Thoracic aorta (tissue), 2 donors: Measurements from ENCODE around the gene DDX19B. TPM values are rescaled to one million over a fixed set of nuclear protein-coding genes. Genes with fewer than 3 reads are reported as not detected.
"Not testable (repeated sequence)": the region's sequence is repeated elsewhere in the genome, so short reads cannot be mapped to it uniquely, and the experiment has no call there.

ENCODE experiments used
- ATAC-seq: fragments of 150-250 bp; one replicate; pipeline ENCODE4 v1.8.0; 2017; ENCODE audit warnings: low read depth; ENCODE audit not compliant: insufficient number of reproducible peaks, low FRiP score
- DNase-seq: peaks from one replicate; pipeline ENCODE4 v3.0.0-alpha.2; 2020; ENCODE audit warnings: low spot score
- H3K27ac ChIP-seq, 2 donors: fragments of 200-600 bp; sonication (generic); 1 replicate in 1 of 2; 2 replicates in 1 of 2; pipeline ENCODE4 v1.5.1; 2016; ENCODE audit warnings: mild to moderate bottlenecking in 2 of 2, moderate library complexity in 2 of 2
- H3K27me3 ChIP-seq: fragments of 200-600 bp; sonication (generic); replicated peaks from 2 replicates; pipeline ENCODE4 v1.6.0; 2016; ENCODE audit warnings: mild to moderate bottlenecking; ENCODE audit not compliant: insufficient read depth
- H3K36me3 ChIP-seq: fragments of 200-600 bp; sonication (generic); one replicate; pipeline ENCODE4 v1.5.1; 2016
- H3K4me1 ChIP-seq, 2 donors: fragments of 200-600 bp; sonication (generic); 1 replicate in 1 of 2; 2 replicates in 1 of 2; pipeline versions ENCODE4 v1.5.1 to v1.6.0; 2016; ENCODE audit warnings: low read depth in 2 of 2, mild to moderate bottlenecking in 1 of 2; ENCODE audit not compliant: control insufficient read depth in 1 of 2
- H3K4me3 ChIP-seq: fragments of 200-600 bp; sonication (generic); 2 replicates; pipeline ENCODE4 v1.5.1; 2016; ENCODE audit warnings: mild to moderate bottlenecking
- H3K9me3 ChIP-seq: fragments of 200-600 bp; sonication (generic); 2 replicates; pipeline ENCODE4 v1.5.1; 2016
- CTCF ChIP-seq: fragments of 200-600 bp; sonication (generic); IDR thresholded peaks from one replicate; pipeline ENCODE4 v1.5.1; 2019; ENCODE audit warnings: antibody characterized with exemption
- total RNA-seq, 2 donors: library from RNA; depleted of rRNA; stranded (reverse); fragments of >200 nt; gene quantifications; one replicate each; pipeline versions ENCODE4 v1.1.0 to v1.2.3, GENCODE V29; 2016

The DDX19B gene
- total RNA-seq, 2 donors from 2014 or later, result 20.7 to 20.8 TPM

DNA sequence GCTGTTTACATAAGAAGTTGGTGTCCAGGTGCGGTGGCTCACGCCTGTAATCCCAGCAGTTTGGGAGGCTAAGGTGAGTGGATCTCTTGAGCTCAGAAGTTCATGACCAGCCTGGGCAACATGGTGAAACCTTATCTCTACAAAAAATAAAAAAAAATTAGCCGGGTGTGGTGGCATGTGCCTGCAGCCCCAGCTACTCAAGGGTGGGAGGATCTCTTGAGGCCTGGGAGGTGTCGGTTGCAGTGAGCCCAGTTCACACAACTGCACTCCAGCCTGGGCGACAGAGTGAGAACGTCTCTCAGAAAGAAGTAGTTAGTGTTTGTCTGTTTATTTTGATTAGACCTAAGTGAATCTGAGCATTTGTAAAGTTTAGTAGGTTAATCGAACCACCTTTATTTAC is 60.6 kb downstream of the DDX19B start:
- Histone ChIP-seq H3K36me3 (peaks cover 79% of the 10 kb centered on the region), H3K4me1 (no peaks in the 10 kb centered on the region), H3K4me3 (no peak overlapping the region), H3K9me3 (no peaks in the 10 kb centered on the region), H3K27ac (no peak overlapping the region), H3K27me3 (no peaks in the 10 kb centered on the region)
- no peak for DNase-seq
- no peak for ATAC-seq
- no peak for TF ChIP-seq CTCF

DNA sequence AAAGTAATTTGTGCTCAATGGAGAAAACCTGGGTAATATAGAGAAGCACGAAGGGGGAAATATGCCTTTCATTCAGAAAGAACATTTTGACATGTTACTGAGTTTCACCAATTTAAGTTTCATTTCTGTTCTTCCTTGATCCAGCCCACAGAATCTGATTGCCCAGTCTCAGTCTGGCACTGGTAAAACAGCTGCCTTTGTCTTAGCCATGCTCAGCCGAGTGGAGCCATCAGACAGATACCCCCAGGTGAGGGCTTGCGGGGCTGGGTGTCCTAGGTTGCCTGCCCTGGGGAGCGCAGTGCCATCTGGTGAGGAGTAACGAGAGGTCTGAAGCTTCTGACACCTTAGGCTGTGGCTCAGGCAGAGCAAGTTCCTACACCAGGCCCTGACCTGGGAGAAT is 65.4 kb downstream of the DDX19B start:
- Histone ChIP-seq H3K4me3 (no peak overlapping the region), H3K4me1 (no peaks in the 10 kb centered on the region), H3K27ac (no peak overlapping the region), H3K9me3 (no peaks in the 10 kb centered on the region), H3K27me3 (no peaks in the 10 kb centered on the region), H3K36me3 (peaks cover 80% of the 10 kb centered on the region)
- no peak for ATAC-seq
- no peak for TF ChIP-seq CTCF
- DNase-seq, result no peak

- Histone ChIP-seq H3K4me1 (peaks cover 0 to 12% of the 10 kb centered on the region in 2 donors), H3K36me3 (peaks cover 54% of the 10 kb centered on the region)
- peak; percentile 52 for TF ChIP-seq CTCF
- not testable (repeated sequence) for H3K9me3 ChIP-seq, DNase-seq, H3K4me3 ChIP-seq, H3K27ac ChIP-seq, ATAC-seq, H3K27me3 ChIP-seq
Observed at GRCh38 chr16:70370145-70370544, 71.2 kb downstream of the DDX19B start.

DNA sequence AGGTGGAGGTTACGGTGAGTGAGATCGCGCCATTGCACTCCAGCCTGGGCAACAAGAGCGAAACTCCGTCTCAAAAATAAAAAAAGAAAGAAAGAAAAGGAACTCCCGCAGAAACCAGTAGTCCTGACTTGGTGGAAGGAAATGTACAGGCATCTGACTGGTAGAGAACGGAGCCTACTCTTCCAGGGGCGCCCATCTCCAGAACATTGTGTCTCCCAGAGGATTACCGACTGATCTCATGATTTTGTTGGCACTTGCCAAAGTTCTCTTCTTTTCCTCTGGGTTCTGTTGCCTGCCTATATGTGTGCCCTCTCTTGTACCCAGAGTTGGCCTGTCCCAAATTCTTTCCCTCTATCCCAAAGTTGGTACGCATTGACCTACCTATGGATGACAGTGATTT is 71.9 kb downstream of the DDX19B start:
- H3K4me3 ChIP-seq, result no peak overlapping the region
- no peaks in the 10 kb centered on the region for H3K27me3 ChIP-seq
- DNase-seq (no peak), ATAC-seq (no peak)
- peaks cover 46% of the 10 kb centered on the region for H3K36me3 ChIP-seq
- no peaks in the 10 kb centered on the region for H3K9me3 ChIP-seq
- no peak for TF ChIP-seq CTCF
- no peak overlapping the region for H3K27ac ChIP-seq
- peaks cover 0 to 20% of the 10 kb centered on the region in 2 donors for H3K4me1 ChIP-seq

DNA sequence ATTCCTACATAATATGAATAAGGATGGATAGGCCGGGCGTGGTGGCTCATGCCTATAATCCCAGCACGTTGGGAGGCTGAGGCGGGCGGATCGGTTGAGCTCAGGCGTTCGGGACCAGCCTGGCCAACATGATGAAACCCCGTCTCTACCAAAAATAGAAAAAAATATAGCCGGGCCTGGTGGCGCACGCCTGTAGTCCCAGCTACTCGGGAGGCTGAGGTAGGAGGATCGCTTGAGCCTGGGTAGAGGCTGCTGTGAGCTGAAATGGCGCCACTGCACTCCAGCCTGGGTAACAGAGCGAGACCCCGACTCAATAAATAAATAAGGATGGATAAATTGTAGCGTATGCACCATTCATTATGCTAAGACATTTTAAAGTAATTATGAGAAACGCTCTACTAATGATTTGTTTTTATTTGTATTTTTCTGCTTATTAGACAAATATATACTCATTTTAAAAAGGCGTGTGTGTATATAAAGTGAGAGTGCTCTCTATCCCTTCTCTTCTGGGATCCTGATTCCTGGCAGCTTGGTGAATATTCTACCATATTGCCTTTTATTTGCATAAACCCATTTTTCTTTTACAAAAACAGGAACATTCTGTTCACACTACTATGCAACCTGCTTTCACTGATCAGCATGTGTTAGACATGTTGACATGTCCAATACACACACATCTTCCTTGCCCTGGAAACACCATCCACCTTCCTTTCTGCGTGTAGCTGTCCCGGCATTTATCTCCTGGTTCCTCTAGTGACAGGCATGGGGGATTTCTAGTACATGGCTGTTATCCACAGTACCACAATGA is 74.1 kb downstream of the DDX19B start:
- H3K36me3 ChIP-seq, result peaks cover 31% of the 10 kb centered on the region
- ATAC-seq, result no peak
- TF ChIP-seq CTCF, result no peak
- no peaks in the 10 kb centered on the region for H3K27me3 ChIP-seq
- H3K27ac ChIP-seq, result no peak overlapping the region
- no peak for DNase-seq
- H3K4me3 ChIP-seq, result no peak overlapping the region
- no peaks in the 10 kb centered on the region for H3K9me3 ChIP-seq
- H3K4me1 ChIP-seq, result peaks cover 0 to 22% of the 10 kb centered on the region in 2 donors
